NCI-H1048 (cell line): Measurements from ENCODE around the gene CD300E.

Experiments used
- DNase-seq: peaks from one replicate; lab custom pipeline; 2025; lab: John Stamatoyannopoulos, UW

Gene CD300E

DNA sequence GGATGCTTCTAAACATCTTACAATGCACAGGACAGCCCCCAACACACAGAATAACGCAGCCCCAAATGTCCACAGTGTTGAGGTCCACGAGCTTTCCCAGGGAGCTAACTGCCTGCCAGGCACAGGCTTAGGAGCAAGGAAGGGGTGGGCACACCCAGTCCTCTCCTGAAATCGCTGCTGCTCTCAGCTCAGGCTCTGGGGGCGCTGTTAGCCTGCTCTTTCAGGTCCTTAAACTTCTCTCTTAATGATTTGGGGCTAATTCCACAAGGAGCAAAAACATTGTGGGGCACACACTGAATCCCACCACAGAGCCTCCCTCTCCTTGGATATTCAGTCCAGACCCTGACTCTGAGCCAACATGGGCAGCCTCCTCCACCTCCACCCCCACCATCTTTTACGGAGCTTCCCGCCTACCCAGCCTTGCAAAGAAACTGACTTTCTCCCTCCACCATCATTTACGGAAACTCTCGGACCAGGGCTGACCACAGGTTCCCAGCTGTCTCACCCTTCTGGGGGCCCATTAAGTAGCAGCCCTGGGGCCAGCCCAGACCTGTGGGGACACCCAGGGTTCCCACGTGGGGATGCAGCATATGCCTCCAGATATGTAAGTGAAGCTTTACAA lies 57.3 kb downstream of the CD300E start:
- no peak for DNase-seq

DNA sequence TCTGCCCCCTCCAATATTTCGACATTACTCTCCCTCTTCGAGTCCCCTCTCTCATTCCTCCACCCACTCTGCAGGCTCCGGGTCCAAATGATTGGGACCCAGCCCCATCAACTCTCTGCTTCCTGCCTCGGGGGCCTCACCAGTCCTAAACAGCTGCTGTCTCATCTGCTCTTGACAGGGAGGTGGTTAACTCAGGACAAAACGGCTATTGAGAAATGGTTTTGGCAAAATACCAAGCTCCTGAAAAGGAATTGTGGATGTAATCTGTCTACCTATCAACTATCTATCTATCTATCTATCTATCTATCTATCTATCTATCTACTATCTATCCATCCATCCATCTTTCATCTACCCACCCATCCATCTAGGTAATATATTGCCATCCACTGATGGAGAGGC lies 58.4 kb downstream of the CD300E start:
- no peak for DNase-seq

DNA sequence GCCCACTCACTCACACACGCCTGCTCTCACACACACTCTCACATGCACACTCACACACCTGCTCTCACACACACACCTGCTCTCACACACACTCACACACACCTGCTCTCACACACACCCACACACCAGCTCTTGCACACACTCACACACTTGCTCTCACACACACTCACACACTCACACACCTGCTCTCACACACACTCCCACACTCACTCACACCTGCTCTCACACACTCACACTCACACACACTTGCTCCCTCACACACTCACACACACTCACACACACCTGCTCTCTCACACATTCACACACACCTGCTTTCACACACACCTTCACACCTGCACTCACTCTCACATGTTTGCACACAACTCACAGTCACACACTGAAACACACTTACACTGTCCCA lies 60.2 kb downstream of the CD300E start:
- DNase-seq = no peak

DNA sequence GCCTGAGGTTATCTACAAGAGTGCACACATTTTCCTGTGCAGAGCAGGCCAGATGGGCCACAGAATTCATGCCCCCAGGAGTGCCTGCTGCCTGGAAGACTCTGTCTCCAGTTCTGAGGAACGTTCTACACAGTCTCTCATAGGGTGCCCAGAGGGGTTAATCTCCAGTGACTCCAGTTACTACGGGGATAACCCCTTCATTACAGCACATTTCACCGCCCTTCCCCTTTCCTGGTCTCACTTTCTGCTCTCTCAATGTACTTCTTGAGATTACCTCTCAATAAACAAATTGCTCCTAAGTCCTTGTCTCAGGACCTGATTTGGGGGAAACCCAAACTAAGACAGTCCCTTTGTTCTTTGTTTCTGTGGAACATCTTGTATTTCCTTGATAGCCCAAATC lies 62.0 kb downstream of the CD300E start:
- DNase-seq = no peak
